ENCODE measurements around the gene CHRM1. TPM values are rescaled to one million over a fixed set of nuclear protein-coding genes. Genes with fewer than 3 reads are reported as not detected.
"Not testable (repeated sequence)": the region's sequence is repeated elsewhere in the genome, so short reads cannot be mapped to it uniquely, and the experiment has no call there.

CHRM1 gene
- total RNA-seq, 1 donor from 2014 or later: not detected

DNA sequence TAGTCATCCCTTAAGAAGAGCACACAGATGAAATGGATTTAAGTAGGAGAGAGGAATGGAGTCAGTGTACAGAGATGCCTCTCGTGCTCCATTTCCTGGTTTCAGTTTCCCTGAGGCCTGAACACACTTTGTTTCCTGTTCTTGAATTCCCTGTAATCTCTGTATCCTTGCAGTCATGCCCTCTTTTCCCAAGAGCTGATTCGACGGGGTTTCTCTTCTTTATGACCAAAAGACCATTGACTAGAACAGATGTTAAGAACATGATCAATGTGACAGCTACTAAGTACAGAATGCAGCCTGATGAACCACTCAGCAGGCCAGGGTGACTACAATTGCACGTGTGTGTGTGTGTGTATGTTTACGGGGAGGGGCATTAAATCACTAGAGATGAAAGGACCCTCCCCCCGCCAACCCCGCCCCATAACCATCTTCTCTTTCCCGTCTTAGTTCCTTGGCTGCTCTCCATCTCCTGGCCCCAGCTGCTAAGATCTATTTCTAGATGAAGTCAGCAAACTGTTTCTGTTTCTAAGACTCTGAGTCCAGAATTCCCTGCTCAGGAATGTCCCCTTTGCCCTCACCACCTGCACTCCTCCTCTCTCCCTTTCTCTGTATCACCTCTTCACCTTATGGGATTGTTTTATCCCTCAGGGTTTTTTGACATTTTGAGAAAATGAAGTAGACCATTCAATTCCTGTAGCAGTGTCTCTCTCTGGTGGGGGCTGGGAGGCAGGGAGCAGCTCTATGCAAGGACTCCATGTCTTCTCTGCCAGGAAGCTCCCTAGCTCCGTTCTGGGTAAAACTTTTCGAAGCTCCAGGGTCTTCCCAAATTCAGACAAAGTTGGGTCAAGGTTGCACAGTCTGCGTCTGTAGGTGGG is 37.6 kb upstream of the CHRM1 start:
- TF ChIP-seq, protein P1, sequence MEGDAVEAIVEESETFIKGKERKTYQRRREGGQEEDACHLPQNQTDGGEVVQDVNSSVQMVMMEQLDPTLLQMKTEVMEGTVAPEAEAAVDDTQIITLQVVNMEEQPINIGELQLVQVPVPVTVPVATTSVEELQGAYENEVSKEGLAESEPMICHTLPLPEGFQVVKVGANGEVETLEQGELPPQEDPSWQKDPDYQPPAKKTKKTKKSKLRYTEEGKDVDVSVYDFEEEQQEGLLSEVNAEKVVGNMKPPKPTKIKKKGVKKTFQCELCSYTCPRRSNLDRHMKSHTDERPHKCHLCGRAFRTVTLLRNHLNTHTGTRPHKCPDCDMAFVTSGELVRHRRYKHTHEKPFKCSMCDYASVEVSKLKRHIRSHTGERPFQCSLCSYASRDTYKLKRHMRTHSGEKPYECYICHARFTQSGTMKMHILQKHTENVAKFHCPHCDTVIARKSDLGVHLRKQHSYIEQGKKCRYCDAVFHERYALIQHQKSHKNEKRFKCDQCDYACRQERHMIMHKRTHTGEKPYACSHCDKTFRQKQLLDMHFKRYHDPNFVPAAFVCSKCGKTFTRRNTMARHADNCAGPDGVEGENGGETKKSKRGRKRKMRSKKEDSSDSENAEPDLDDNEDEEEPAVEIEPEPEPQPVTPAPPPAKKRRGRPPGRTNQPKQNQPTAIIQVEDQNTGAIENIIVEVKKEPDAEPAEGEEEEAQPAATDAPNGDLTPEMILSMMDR (IDR thresholded peaks at IDR 0.05; ENCODE audit: insufficient read depth, low read length, severe bottlenecking): no peak
- no peak for FAIRE-seq

DNA sequence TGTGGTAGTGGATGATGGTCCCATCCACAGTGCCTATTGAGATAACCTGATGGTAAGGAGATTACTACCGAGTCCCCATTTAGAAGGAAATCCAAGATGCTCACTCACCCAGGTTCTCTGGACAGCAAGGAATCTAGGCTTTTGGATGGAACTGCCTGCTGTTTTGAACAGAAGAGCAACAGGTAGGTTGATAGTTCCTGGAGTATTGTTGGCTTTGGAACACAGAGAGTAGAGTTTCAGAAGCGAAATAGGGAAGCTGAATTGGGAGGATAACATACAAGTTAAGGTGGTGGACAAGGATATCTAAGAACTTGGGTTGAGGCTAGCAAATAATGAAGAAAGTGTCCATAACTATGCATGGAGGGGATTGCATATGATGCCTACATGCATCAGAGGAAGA is 36.0 kb upstream of the CHRM1 start:
- H3K36me3 ChIP-seq (ENCODE audit: control insufficient read depth, insufficient read depth, low read length): no peaks in the 10 kb centered on the region
- FAIRE-seq: peak; percentile 68
- DNase-seq (ENCODE audit: low read depth): no peak

More for the DNA sequence above, 37.6 kb upstream of the CHRM1 start:
- no peaks in the 10 kb centered on the region for H3K36me3 ChIP-seq (ENCODE audit: control insufficient read depth, insufficient read depth, low read length)
- no peak overlapping the region for H3K4me3 ChIP-seq (ENCODE audit: low read depth, low read length)
- DNase-seq (ENCODE audit: low read depth): peak; percentile 4
- H3K27me3 ChIP-seq (ENCODE audit: control insufficient read depth, insufficient read depth, low read length): no peaks in the 10 kb centered on the region

DNA sequence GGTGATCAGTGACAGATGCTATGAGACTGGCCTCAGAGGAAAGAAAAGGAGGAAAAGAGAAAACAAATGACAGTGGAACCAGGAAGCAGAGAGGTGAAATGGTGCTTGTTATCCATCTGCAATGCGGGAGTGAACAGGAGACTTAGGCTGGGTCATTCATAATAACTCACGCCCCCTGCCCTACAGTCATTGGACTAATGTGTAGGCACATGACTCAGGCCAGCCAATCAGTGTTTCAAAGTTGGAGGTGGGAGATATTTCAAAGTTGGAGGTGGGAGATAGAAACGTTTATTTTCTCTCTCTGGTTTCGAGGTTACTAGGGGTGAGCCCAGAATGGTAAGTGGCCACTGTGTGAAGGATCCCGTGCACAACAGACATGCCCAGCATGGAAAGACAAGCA is 33.3 kb upstream of the CHRM1 start:
- Histone ChIP-seq H3K36me3 (ENCODE audit: control insufficient read depth, insufficient read depth, low read length) (no peaks in the 10 kb centered on the region), H3K4me3 (ENCODE audit: low read depth, low read length) (no peak overlapping the region), H3K27me3 (ENCODE audit: control insufficient read depth, insufficient read depth, low read length) (no peaks in the 10 kb centered on the region)
- TF ChIP-seq, protein P1 (IDR thresholded peaks at IDR 0.05; ENCODE audit: insufficient read depth, low read length, severe bottlenecking): no peak
- DNase-seq (ENCODE audit: low read depth) (no peak), FAIRE-seq (no peak)

More for the DNA sequence above, 36.0 kb upstream of the CHRM1 start:
- Histone ChIP-seq H3K4me3 (ENCODE audit: low read depth, low read length) (no peak overlapping the region), H3K27me3 (ENCODE audit: control insufficient read depth, insufficient read depth, low read length) (no peaks in the 10 kb centered on the region)
- TF ChIP-seq, protein P1 (IDR thresholded peaks at IDR 0.05; ENCODE audit: insufficient read depth, low read length, severe bottlenecking): no peak

DNA sequence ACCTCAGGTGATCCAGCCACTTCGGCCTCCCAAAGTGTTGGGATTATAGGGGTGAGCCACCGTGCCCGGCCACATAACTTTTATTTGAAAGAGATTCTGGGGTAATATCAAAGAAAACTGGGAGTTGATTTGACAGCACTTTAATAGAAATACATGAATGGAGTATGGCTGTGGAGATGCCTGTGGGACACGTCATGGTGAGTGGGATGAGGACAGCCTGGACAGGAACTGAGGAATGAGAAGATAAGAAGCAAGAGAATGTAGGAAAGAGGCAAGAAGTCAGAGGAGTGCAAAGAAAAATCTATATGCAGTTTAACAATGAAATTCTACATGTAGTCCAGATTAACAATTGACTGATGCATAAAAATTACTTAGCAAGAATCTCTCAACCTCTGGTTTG is 32.6 kb upstream of the CHRM1 start:
- Histone ChIP-seq H3K36me3 (ENCODE audit: control insufficient read depth, insufficient read depth, low read length) (no peaks in the 10 kb centered on the region), H3K4me3 (ENCODE audit: low read depth, low read length) (no peak overlapping the region), H3K27me3 (ENCODE audit: control insufficient read depth, insufficient read depth, low read length) (no peaks in the 10 kb centered on the region)
- no peak for DNase-seq (ENCODE audit: low read depth)
- FAIRE-seq: no peak
- TF ChIP-seq, protein P1 (IDR thresholded peaks at IDR 0.05; ENCODE audit: insufficient read depth, low read length, severe bottlenecking): no peak

DNA sequence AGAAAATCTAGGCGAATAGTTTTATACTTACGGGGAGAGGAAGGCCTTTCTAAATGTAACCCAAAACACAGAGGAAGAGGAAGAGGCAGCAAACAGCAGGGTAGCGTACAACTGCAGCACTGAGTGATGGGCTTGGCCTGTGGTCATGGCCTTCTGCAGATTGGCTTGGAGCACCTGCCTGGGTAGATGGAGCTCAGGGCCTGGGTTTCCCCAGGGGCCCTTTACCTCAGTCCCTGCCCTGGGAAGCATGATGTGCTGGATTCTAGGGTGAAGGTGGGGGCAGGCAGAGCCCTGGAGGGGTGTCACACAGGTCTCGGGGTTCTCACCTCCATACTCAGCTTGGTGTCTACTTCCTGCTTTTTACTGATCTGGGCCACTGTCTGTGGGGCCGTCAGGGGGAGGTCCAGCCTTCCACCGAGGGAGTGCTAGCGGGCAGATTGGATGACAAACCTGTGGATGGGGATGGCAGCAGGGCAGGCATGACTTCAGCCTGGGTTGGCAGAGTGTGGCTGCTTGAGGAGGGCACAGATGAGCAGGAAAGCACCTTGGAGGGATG is 27.7 kb upstream of the CHRM1 start:
- H3K27me3 ChIP-seq (ENCODE audit: control insufficient read depth, insufficient read depth, low read length): no peaks in the 10 kb centered on the region
- H3K36me3 ChIP-seq (ENCODE audit: control insufficient read depth, insufficient read depth, low read length): no peaks in the 10 kb centered on the region
- FAIRE-seq (no peak), DNase-seq (ENCODE audit: low read depth) (no peak)
- no peak overlapping the region for H3K4me3 ChIP-seq (ENCODE audit: low read depth, low read length)
- TF ChIP-seq, protein P1 (IDR thresholded peaks at IDR 0.05; ENCODE audit: insufficient read depth, low read length, severe bottlenecking): no peak

DNA sequence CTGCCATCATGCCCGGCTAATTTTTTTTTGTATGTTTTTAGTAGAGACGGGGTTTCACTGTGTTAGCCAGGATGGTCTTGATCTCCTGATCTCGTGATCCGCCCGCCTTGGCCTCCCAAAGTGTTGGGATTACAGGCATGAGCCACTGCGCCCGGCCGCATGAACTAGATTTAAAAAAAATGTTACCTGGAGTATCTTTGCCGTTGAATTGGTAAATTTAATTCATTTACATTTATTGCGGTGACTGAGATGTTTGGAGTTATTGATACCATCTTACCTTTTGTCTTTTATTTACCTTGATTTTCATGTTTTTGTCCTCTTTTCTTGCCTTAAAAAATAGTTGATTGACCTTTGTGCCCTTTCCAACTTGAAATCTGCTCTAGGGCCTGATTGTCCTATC is 24.4 kb upstream of the CHRM1 start:
- DNase-seq (ENCODE audit: low read depth); H3K4me3 ChIP-seq (ENCODE audit: low read depth, low read length); H3K27me3 ChIP-seq (ENCODE audit: control insufficient read depth, insufficient read depth, low read length); FAIRE-seq; H3K36me3 ChIP-seq (ENCODE audit: control insufficient read depth, insufficient read depth, low read length): not testable (repeated sequence)

DNA sequence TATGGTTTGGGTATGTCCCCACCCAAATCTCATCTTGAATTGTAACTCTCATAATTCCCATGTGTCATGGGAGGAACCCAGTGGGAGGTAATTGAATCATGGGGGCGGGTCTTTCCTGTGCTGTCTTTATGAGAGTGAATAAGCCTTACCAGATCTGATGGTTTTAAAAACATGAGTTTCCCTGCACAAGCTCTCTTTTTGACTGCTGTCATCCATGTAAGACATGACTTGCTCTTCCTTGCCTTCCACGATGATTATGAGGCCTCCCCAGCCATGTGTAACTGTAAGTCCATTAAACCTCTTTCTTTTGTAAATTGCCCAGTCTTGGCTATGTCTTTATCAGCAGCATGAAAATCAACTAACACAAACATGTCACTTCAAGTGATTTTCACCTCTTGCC is 16.4 kb upstream of the CHRM1 start:
- H3K36me3 ChIP-seq (ENCODE audit: control insufficient read depth, insufficient read depth, low read length); H3K4me3 ChIP-seq (ENCODE audit: low read depth, low read length); DNase-seq (ENCODE audit: low read depth); FAIRE-seq; H3K27me3 ChIP-seq (ENCODE audit: control insufficient read depth, insufficient read depth, low read length): not testable (repeated sequence)

Measured in bronchial epithelial cell (primary cell).